ENCODE data around the gene CACNA2D1.
"Not testable (repeated sequence)": the region's sequence is repeated elsewhere in the genome, so short reads cannot be mapped to it uniquely, and the experiment has no call there.

Gene CACNA2D1

DNA sequence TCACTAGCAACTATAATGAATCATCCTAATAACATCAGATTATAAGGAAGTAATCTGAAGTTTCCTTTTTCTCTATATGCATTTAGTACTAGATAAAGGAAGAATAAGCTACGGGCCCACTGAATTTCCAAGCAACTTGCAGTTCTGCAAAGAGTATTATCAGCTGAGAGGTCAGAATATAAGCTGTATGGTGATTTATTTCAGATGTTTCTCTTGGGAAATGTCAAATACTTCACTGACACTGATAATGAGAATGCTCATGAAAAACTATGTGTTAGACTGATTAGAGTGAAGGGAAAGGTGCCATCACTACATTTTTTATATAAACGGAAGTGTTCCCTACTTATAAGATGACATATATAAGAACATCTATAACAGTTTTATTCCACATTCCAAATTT is 422.5 kb downstream of the CACNA2D1 start:
- DNase-seq, result no peak

DNA sequence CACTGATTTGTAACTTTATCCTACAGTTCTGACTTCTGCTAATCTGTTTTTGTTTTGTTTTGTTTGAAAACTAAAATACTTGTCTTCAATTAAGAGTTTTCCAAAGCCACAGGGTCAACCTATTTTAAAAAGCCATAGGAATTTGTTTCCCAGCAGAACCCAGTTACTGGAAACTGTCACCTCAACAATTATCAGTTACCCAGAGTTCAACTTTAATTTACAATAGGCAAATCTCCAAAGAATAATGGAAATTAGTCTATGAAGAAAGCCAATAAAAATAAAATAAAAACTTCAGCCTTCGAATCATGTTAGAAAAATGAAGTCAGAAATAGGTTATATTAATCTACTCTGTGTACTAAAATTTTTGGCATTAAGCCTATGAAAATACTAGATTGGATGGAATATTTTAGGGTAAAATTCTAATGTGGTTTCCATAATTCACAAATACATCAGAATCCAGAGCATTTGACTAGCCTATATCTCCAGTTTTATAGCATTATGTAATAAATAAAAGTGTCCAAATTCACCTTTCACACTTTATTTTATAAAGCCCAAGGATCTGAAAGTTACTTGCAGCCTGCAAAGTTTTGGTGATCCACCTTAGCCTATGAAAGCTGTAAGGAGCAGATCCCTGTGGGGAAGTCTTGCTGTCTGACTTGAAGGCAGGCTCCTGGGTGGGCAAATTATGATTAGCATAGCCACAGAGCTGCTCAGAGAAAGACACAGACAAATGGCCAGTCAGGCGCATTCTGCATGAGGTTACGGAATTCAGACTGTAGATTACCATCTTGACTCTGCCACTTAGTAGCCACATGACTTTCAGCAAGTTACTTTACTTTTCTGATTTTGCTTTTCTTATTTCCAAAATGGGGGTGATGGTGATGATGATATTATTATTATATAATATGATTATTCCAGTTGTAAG is 423.8 kb downstream of the CACNA2D1 start:
- DNase-seq, result no peak

- DNase-seq, result no peak
Observed at GRCh38 chr7:82018226-82018625, 425.4 kb downstream of the CACNA2D1 start.

GRCh38 chr7:82017334-82017943 is 426.1 kb downstream of the CACNA2D1 start:
- DNase-seq, result no peak

DNA sequence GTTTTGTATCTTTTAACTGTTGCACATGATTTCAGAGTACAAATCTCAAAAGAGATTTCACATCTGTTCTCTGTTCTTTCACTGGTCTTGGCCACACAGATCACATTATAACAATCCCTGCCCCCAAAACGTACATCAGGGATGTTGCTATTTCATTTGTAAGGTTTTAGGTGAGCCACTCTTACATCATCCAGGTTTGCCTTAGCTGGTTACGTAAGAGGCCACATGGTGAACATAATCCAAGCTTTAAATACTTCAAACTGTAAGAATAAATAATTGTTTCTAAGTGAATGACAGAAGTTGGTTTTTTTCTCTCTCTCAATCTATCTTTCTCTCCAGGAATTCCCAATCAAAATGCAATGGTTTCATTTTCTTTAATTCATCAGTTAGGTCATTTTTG is 427.8 kb downstream of the CACNA2D1 start:
- DNase-seq, result no peak

- not testable (repeated sequence) for DNase-seq
Observed at GRCh38 chr7:82014574-82014973, 429.0 kb downstream of the CACNA2D1 start.

DNA sequence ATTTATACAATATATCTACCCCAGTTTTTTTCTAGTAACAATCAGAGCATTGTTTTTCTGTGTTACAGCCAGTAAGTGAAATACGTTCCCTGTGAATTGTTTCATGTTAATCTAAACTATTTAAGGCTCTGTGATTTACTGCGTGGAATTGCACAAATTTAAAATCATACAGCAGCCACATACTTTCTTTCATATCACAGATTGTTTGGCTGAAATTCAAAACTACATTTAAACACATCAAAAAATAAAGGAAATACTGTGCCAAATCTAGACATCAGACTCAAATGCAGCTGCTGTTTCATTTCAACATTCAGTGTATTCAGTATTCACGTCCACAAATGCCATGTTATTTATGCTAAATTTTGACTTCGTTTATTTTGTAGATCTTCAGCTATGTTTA is 431.1 kb downstream of the CACNA2D1 start:
- no peak for DNase-seq

GRCh38 chr7:82010416-82010815 is 433.2 kb downstream of the CACNA2D1 start:
- DNase-seq, result no peak

DNA sequence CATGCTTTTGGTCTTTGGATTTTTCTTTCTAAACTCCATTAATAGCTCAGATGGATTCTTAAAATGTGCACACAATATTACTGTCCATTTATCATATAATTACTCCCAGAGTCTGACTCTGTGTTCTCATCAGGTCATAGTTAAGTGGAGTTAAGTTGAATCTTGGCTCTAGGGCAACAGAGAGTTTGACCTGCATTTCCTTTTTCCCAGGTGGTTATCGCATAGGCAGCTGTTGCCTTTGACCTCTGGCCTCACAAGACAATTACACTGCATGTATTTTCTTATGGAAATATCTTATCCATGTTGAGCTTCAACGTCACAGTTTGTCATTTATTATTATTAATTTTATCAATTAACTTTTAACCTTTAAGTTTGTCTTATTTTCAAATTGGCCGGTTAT is 436.3 kb downstream of the CACNA2D1 start:
- no peak for DNase-seq

DNA sequence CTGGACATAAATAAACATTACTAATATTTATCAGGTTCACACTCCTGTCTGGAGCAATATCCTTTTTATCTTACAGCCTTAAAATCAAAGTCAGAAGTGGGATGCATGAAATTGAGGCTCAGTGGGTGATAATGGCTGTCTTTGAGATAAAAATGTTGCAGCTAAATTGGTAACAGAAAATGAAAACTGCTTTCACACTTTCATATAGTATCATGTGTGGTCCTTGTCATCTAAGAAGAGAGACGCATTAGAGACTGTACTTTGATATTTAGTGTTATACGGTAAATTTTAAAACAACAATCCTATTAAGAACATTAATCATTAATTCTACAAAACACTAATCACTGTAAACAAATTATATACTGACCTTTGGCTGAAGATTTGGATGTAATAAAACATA is 438.5 kb downstream of the CACNA2D1 start:
- no peak for DNase-seq

GRCh38 chr7:81993186-81993585 is 450.4 kb downstream of the CACNA2D1 start:
- DNase-seq, result no peak

DNA sequence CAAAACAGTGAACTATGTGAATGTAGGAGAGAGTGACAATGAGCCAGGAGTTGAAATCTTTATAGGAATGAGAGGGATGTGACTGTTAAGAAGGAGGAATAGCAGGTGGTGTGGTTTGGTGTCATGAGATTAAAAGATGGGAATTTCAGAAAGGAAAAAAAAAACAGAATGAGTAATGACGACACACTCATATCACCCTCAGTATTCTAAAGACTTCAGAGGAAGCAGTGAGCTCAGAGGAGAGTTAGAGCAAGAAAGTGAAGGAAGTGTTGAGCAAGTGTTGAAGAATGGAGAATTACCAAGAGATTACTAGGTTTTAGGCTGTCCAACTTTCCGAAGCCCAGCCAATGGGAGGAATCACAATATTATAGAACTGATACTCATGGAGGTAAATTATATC is 453.2 kb downstream of the CACNA2D1 start:
- no peak for DNase-seq

DNA sequence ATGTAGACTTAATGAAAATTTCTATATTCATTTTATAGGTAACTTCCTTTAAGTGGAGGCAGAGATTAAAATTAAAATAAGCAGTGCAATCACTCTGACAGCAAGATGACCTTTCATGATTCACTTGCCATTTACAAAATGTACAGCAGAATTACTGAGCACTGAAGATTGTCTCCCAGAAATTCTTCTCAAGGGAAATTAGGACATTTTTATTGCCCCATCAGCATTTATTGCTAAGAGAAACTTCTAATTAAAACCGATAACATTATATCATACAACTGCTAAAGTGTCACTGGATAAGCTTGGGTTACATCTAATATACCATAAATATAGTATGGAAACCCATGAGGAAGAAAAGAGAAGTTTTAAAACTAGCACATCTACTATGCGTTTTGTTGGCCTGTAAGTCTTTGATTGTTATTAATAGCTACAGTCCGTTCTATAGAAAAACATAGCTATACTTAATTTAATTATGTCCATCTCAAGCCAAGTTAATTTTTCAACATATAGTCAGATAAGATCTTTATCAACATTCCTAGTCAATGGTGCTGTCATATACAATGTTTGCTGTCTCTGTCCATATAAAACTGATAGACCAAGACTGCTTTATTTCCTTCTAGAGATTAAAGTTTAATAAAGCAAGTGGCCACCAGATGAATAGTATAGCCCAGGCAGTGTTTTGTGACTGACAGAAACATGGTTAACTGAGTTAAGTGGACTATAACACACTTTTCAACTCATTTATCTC is 456.7 kb downstream of the CACNA2D1 start:
- DNase-seq, result no peak

GRCh38 chr7:81983406-81983805 is 460.2 kb downstream of the CACNA2D1 start:
- no peak for DNase-seq

GRCh38 chr7:81973117-81973516 is 470.5 kb downstream of the CACNA2D1 start:
- DNase-seq, result no peak

GRCh38 chr7:81960026-81960425 is 483.6 kb downstream of the CACNA2D1 start:
- no peak for DNase-seq

DNA sequence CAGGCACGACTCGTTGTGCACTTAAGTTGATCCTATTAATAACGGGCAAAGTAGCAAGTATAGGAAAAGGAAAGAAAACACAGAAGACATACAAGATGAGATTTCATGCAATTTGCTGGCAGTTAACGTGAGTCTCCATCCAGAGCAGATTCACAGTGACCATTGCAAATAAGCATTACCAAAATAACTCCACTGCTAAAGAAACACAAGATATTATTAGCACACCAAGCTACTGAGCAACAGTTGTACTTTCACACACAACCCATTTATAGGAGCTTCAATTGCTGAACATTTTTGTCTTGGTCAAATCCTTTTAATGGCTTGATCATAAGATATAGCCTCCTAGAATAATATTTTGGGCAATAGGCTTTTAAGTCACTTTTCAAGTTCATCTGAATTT is 486.1 kb downstream of the CACNA2D1 start:
- DNase-seq, result no peak

DNA sequence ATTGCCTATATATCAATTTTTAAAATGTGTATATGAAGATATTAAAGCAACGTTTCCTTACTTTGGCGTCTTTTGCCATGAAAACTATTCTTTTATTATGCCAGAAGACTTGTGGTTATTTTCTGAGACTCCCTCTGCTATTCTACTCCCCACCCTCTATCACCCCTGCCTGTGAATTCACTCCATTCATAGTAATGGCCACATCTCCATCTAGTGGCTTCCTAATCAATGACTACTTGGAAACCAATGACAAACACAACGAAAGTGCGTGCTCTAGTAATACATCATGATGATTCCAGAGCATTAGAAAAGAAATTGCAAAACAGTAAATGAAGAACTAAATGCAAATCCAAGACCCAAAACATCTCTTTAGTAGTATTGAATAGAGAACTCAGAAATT is 487.1 kb downstream of the CACNA2D1 start:
- DNase-seq, result no peak

DNA sequence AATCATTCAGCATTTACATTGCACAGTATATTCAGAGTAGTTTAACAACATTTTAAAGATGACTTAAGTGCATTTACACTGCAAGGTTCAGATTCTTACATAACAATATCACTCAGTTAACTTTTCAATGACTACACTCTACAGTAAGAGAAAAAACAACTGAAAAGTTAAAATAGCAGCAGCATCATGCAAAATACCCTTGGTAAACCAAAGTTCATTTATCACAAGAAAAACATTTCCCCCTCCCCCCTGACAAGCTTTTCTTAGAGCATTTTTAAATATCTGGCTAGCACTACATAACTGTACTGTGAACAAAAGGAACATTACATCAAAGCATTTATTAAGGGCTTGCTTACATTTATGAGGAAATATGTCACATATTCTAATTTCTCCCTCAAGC is 494.3 kb downstream of the CACNA2D1 start:
- DNase-seq, result no peak

DNA sequence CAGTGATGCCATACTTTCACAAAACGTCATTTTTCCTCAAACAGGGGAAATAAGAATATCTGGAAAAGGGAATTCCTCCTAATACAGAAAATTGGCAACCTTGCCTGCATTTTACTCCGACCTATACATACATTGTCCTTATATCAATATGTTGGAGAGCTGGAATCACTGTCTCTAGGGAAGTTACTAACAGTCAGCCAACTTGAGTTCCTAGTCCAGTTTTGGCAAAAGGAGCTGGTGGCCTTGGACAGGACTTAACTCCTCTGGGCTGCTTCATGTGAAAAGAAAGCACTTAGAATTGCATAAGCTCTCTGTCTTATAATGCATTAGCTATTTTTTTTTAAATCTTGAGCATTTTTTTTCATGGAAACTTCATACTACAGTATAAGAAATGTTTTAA is 499.5 kb downstream of the CACNA2D1 start:
- no peak for DNase-seq

- no peak for DNase-seq
Observed at GRCh38 chr7:81937091-81937490, 506.5 kb downstream of the CACNA2D1 start.

DNA sequence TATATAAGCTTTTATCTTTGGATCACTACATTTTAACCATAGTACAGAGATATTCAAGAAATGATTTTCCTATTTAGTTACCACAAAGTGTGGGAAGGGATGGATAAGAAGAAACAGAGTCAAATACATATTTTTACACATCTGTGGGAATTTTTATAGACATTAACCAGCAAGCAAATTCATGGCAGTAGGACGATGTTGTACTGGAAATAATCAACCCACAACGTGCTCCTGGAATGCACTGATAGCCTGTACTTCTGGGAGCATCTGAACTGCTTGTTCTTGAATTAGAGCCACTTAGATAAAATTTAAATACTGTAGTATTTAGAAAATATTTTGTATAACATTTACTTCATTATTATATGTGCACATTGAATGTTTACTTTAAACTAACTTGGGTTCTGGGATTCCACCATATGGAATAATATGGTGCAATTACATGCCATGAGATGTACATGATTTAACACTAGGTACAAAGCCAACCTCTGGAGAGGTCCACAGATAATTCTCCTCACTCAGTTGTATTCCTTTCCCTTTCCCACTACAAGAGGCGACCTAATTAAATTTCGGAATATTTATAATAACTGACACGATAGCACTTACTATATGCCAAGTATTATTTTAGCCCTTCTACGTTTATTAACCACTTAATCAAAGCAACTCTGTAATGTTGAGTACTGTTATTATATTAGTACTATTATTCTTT is 508.8 kb downstream of the CACNA2D1 start:
- DNase-seq, result no peak

GRCh38 chr7:81932936-81933335 is 510.6 kb downstream of the CACNA2D1 start:
- no peak for DNase-seq

Measured in activated T-cell treated with anti-CD3 and anti-CD28 coated beads, Interleukin-2, amount 50 U/mL, for 1 hour (primary cell).